Astrocyte of the spinal cord (primary cell): Measurements from ENCODE around the gene CTTN.
A peak's percentile ranks its signal among the peaks of the same experiment; 100 is the strongest.

Source experiments
- DNase-seq: peaks from one replicate; pipeline ENCODE4 v3.0.0; 2011; ENCODE audit warnings: low read depth, low spot score
- H3K4me3 ChIP-seq: 2 replicates; pipeline ENCODE4 v1.5.1; 2011; ENCODE audit warnings: low read depth, mild to moderate bottlenecking, low read length, moderate library complexity
- CTCF ChIP-seq: IDR thresholded peaks from 2 replicates; pipeline ENCODE4 v1.5.1; 2012; ENCODE audit warnings: low read depth, mild to moderate bottlenecking, low read length, inconsistent platforms
- in situ Hi-C: cut with HindIII; loops from 2 replicates; pipeline ENCODE4 v1.10.0; 2017; ENCODE audit warnings: low sequenced_read_pairs

Gene CTTN

GRCh38 chr11:70411713-70412452, 13.6 kb downstream of the CTTN start:
- in situ Hi-C loops, result no loop called here
- TF ChIP-seq CTCF, result no peak
- no peak for DNase-seq

GRCh38 chr11:70413151-70413550, 14.8 kb downstream of the CTTN start:
- in situ Hi-C loops, result no loop called here
- H3K4me3 ChIP-seq, result no peak overlapping the region
- no peak for TF ChIP-seq CTCF
- DNase-seq, result no peak

More at GRCh38 chr11:70411713-70412452, 13.6 kb downstream of the CTTN start:
- no peak overlapping the region for H3K4me3 ChIP-seq

DNA sequence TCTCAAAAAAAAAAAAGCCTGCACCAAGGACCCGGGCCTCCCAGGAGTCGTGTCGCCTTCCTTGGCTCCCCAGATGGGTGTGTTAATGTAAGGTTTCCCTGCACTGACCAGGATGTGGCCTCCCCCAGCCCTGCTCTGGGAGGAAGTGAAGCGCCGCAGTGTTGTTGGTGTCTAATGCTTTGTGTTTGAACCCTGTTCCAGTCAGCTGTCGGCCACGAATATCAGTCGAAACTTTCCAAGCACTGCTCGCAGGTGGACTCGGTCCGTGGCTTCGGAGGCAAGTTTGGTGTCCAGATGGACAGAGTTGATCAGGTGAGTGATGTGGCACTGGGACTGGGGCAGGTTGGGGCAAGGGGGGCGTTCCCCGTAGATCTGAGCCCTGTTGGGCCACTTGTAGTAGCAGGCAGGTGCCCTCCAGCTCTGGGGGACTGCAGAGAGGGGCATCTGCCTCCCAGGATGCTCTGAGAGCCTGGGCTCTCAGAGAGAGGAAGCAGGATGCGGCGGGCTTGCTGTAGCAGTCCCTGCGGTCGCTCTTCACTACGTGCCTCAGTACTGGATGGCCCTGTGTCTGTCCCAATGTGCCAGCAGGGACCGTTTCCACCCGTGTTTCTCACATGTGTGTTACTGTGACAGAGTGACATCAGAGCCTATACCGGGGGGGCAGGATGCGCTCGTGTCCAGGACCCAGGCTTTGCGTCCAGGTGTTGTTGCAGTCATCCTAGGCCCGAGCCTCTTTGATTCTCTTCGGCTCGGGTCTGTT, 16.2 kb downstream of the CTTN start:
- H3K4me3 ChIP-seq, result no peak overlapping the region
- DNase-seq, result no peak
- no peak for TF ChIP-seq CTCF
- in situ Hi-C loops, result no loop called here

DNA sequence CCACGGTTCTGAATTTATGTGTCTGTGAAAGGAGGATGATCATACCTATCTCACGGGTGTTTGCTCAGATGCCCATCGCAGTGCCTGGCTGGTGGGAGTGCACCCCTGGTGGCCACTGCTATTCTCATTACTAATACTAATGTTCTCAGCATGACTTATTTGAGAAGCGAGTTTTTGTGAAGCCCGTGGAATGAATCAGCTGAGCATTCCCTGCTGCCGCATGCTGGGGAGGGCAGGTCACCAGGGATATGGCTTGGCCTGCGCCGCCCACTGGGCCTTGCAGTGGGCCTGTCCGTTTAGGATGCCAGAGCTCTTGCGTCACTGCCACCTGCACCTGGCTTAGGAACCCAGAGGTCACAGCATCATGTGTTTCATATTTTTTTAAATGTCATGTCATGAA, 16.9 kb downstream of the CTTN start:
- no peak overlapping the region for H3K4me3 ChIP-seq
- in situ Hi-C loops, result no loop called here
- peak; percentile 61 for TF ChIP-seq CTCF
- peak; percentile 86 for DNase-seq

- no peak for TF ChIP-seq CTCF
- H3K4me3 ChIP-seq, result no peak overlapping the region
- in situ Hi-C loops, result no loop called here
- DNase-seq, result peak; percentile 21
Measured at GRCh38 chr11:70415642-70416395, 17.5 kb downstream of the CTTN start.

DNA sequence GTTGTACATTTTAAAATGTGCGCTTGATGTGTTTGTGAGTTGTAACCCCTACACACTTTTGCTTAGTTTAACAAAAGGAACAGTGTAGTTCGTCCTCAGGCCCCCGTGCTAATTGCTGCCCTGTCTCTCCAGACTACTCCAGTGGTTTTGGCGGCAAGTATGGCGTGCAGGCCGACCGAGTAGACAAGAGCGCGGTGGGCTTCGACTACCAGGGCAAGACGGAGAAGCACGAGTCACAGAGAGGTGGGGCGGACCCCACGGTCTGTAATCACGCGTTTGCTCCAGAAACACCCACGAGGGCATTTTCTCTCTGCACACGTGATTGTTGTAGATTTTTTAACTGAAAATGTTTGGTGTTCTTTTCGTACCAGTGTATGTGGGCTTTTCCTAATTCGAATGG, 18.6 kb downstream of the CTTN start:
- no peak for TF ChIP-seq CTCF
- in situ Hi-C loops, result no loop called here
- H3K4me3 ChIP-seq, result no peak overlapping the region
- DNase-seq, result no peak
